ENCODE measurements around the gene CAPNS2.

- no peak for TF ChIP-seq CTCF (IDR thresholded peaks at IDR 0.05; ENCODE audit: control extremely low read depth in 1 of 3, insufficient read depth in 1 of 3, low read depth in 1 of 3, low read length in 3 of 3)
- no peak for TF ChIP-seq YY1 (IDR thresholded peaks at IDR 0.05; ENCODE audit: low read depth, low read length)
- no peak for TF ChIP-seq TAF1 (IDR thresholded peaks at IDR 0.05; ENCODE audit: low read depth, low read length)
- TF ChIP-seq EP300 (IDR thresholded peaks at IDR 0.05; ENCODE audit: borderline replicate concordance in 1 of 2, low read depth in 2 of 2, low read length in 2 of 2): no peak
- TF ChIP-seq RFX5 (IDR thresholded peaks at IDR 0.05; ENCODE audit: borderline replicate concordance, low read depth, low read length): no peak
- TF ChIP-seq JUN (IDR thresholded peaks at IDR 0.05; ENCODE audit: low read depth, low read length): no peak
- no peak for TF ChIP-seq POLR2A (IDR thresholded peaks at IDR 0.05; ENCODE audit: control extremely low read depth in 1 of 2, low read depth in 2 of 2, low read length in 2 of 2)
- no peak for TF ChIP-seq EZH2 (IDR thresholded peaks at IDR 0.05; ENCODE audit: low read depth, low read length, severe bottlenecking)
- no peak for TF ChIP-seq ATF2 (IDR thresholded peaks at IDR 0.05; ENCODE audit: low read length)
- TF ChIP-seq USF2 (IDR thresholded peaks at IDR 0.05; ENCODE audit: low read length): no peak
- TF ChIP-seq GABPA (IDR thresholded peaks at IDR 0.05; ENCODE audit: borderline replicate concordance, insufficient read depth, low read length): no peak
These were observed 39.4 kb downstream of the CAPNS2 start for GRCh38 chr16:55605754-55606336.
